BE2C (cell line): ENCODE data around the gene BTN1A1.
"Not testable (repeated sequence)": the region's sequence is repeated elsewhere in the genome, so short reads cannot be mapped to it uniquely, and the experiment has no call there.

Source experiments
- DNase-seq: peaks from one replicate; pipeline ENCODE4 v3.0.0-alpha.2; 2020
- H3K27me3 ChIP-seq: fragments of 250-450 bp; sonication (Bioruptor Pico); 2 replicates; pipeline ENCODE4 v1.5.1; 2020; ENCODE audit warnings: mild to moderate bottlenecking
- H3K36me3 ChIP-seq: fragments of 250-450 bp; sonication (Bioruptor Pico); 2 replicates; pipeline ENCODE4 v1.5.1; 2020; ENCODE audit warnings: mild to moderate bottlenecking
- H3K4me1 ChIP-seq: fragments of 250-450 bp; sonication (Bioruptor Pico); 2 replicates; pipeline ENCODE4 v1.5.1; 2020
- H3K4me3 ChIP-seq: 2 replicates; pipeline ENCODE4 v1.5.1; 2011; ENCODE audit warnings: low read depth, low read length
- H3K9me3 ChIP-seq: fragments of 250-450 bp; sonication (Bioruptor Pico); 2 replicates; pipeline ENCODE4 v1.5.1; 2020
- CTCF ChIP-seq: IDR thresholded peaks from 2 replicates; pipeline ENCODE4 v1.5.1; 2012; ENCODE audit warnings: mild to moderate bottlenecking, low read depth, low read length

Gene BTN1A1

GRCh38 chr6:26538572-26538902, 38.4 kb downstream of the BTN1A1 start:
- DNase-seq = no peak
- Histone ChIP-seq H3K36me3 (peaks cover 7% of the 10 kb centered on the region; the same call in 1 of the 2 replicates), H3K4me1 (no peaks in the 10 kb centered on the region), H3K4me3 (peak overlapping the region; percentile 80), H3K9me3 (no peaks in the 10 kb centered on the region), H3K27me3 (no peaks in the 10 kb centered on the region)
- TF ChIP-seq CTCF = no peak

- no peak for TF ChIP-seq CTCF
- Histone ChIP-seq H3K36me3 (peaks cover 7% of the 10 kb centered on the region), H3K9me3 (no peaks in the 10 kb centered on the region), H3K4me1 (no peaks in the 10 kb centered on the region), H3K27me3 (no peaks in the 10 kb centered on the region), H3K4me3 (peak overlapping the region; percentile 80)
- DNase-seq = no peak
These were observed 39.0 kb downstream of the BTN1A1 start for GRCh38 chr6:26539071-26539615.

- Histone ChIP-seq H3K4me3 (no peak overlapping the region), H3K9me3 (no peaks in the 10 kb centered on the region), H3K27me3 (no peaks in the 10 kb centered on the region), H3K4me1 (no peaks in the 10 kb centered on the region), H3K36me3 (peaks cover 11% of the 10 kb centered on the region)
- TF ChIP-seq CTCF = no peak
- no peak for DNase-seq
These were observed 41.5 kb downstream of the BTN1A1 start for GRCh38 chr6:26541579-26541978.

GRCh38 chr6:26543953-26544352, 43.9 kb downstream of the BTN1A1 start:
- no peak for DNase-seq
- peak; percentile 50 for TF ChIP-seq CTCF
- H3K4me1 ChIP-seq = no peaks in the 10 kb centered on the region
- H3K4me3 ChIP-seq = no peak overlapping the region
- H3K9me3 ChIP-seq = no peaks in the 10 kb centered on the region
- no peaks in the 10 kb centered on the region for H3K27me3 ChIP-seq
- peaks cover 11% of the 10 kb centered on the region for H3K36me3 ChIP-seq

- Histone ChIP-seq H3K4me1 (no peaks in the 10 kb centered on the region), H3K27me3 (no peaks in the 10 kb centered on the region), H3K9me3 (no peaks in the 10 kb centered on the region), H3K36me3 (peaks cover 11% of the 10 kb centered on the region), H3K4me3 (no peak overlapping the region)
- no peak for TF ChIP-seq CTCF
- DNase-seq = no peak
These were observed 44.4 kb downstream of the BTN1A1 start for GRCh38 chr6:26544473-26544872.

GRCh38 chr6:26545627-26546026, 45.5 kb downstream of the BTN1A1 start:
- TF ChIP-seq CTCF = no peak
- no peak for DNase-seq
- Histone ChIP-seq H3K36me3 (peaks cover 7% of the 10 kb centered on the region), H3K9me3 (no peaks in the 10 kb centered on the region), H3K4me3 (no peak overlapping the region), H3K27me3 (no peaks in the 10 kb centered on the region), H3K4me1 (no peaks in the 10 kb centered on the region)

GRCh38 chr6:26547363-26547762, 47.3 kb downstream of the BTN1A1 start:
- not testable (repeated sequence) for H3K4me1 ChIP-seq, H3K9me3 ChIP-seq, H3K36me3 ChIP-seq, DNase-seq, H3K4me3 ChIP-seq, H3K27me3 ChIP-seq
